Stomach (tissue), 9 donors: Measurements from ENCODE around the gene ZFP90. TPM values are rescaled to one million over a fixed set of nuclear protein-coding genes. Genes with fewer than 3 reads are reported as not detected.

Experiments
- DNase-seq, 2 donors: peaks; one replicate each; pipeline versions ENCODE4 v3.0.0 to v3.0.0-alpha.2; 2013 to 2019
- H3K27ac ChIP-seq, 5 donors: fragments of 200-600 bp in 4 of 5; sonication (generic) in 4 of 5; one replicate each; pipeline ENCODE4 v1.5.1; 2013 to 2019; ENCODE audit warnings: mild to moderate bottlenecking in 1 of 5, moderate library complexity in 1 of 5
- H3K27me3 ChIP-seq, 3 donors: fragments of 200-600 bp; sonication (generic); one replicate each; pipeline ENCODE4 v1.5.1; 2017 to 2019; ENCODE audit warnings: mixed run types in 1 of 3
- H3K36me3 ChIP-seq, 4 donors: fragments of 200-600 bp; sonication (generic); 1 replicate in 3 of 4; 2 replicates in 1 of 4; pipeline ENCODE4 v1.5.1; 2016 to 2019
- H3K4me1 ChIP-seq, 4 donors: fragments of 200-600 bp; sonication (generic); one replicate each; pipeline ENCODE4 v1.5.1; 2016 to 2019
- H3K4me3 ChIP-seq, 4 donors: fragments of 200-600 bp; sonication (generic) in 3 of 4; one replicate each; pipeline ENCODE4 v1.5.1; 2016 to 2019; ENCODE audit warnings: mild to moderate bottlenecking in 1 of 4
- H3K9me3 ChIP-seq, 4 donors: fragments of 200-600 bp; sonication (generic); one replicate each; pipeline ENCODE4 v1.5.1; 2016 to 2019
- EP300 ChIP-seq: sonication (generic); formaldehyde crosslinking; IDR thresholded peaks from one replicate; pipeline ENCODE4 v1.6.1; 2017; ENCODE audit warnings: antibody characterized with exemption
- POLR2A ChIP-seq, 4 donors: fragments of 450-650 bp; IDR thresholded peaks; one replicate each; pipeline ENCODE4 v1.6.1; 2016; ENCODE audit warnings: antibody characterized with exemption in 4 of 4, control low read depth in 2 of 4, mild to moderate bottlenecking in 1 of 4, moderate library complexity in 1 of 4
- POLR2AphosphoS5 ChIP-seq, 3 donors: sonication (generic); formaldehyde crosslinking; IDR thresholded peaks; one replicate each; pipeline ENCODE4 v1.6.1; 2016; ENCODE audit warnings: antibody characterized with exemption in 3 of 3
- WGBS, 5 donors: extraction: QIAGEN DNeasy Blood & Tissue Kit in 3 of 5; methylation state at CpG; one replicate each; pipeline versions ENCODE4 v1.1.5 to v1.1.7; 2013 to 2018; 5-methylcytosine and 5-hydroxymethylcytosine counted together
- intact Hi-C: fragments of 100-400 bp; cut with DNase I; formaldehyde crosslinking; loops from one replicate; pipeline ENCODE4 v1.15.1; 2023; ENCODE audit warnings: low total_unique reads
- polyA plus RNA-seq, 3 donors: library from polyadenylated mRNA; stranded (reverse); fragments of 200-250 nt; gene quantifications; one replicate each; pipeline ENCODE4 v1.2.3, GENCODE V29; 2013
- total RNA-seq, 5 donors: library from RNA; depleted of rRNA; stranded (reverse); fragments of >200 nt; gene quantifications; one replicate each; pipeline versions ENCODE4 v1.1.0 to v1.2.3, GENCODE V29; 2014 to 2016
- TF ChIP-seq, protein P1 (sequence below), 7 experiments: fragments of 450-650 bp in 4 of 7; fragments of 200-600 bp in 3 of 7; sonication (generic) in 3 of 7; IDR thresholded peaks; one replicate each; pipeline ENCODE4 v1.5.1; 2016 to 2019; ENCODE audit warnings: antibody characterized with exemption in 7 of 7, control low read depth in 2 of 7, mild to moderate bottlenecking in 1 of 7
- donor health status: healthy with polysubstance abuse.
- donor health status: Bipolar disorder and iron deficiency.
- donor health status: healthy.

The ZFP90 gene
- total and polyA plus RNA-seq, 8 donors, result 6.2 to 28.1 (median 14.4) TPM

DNA sequence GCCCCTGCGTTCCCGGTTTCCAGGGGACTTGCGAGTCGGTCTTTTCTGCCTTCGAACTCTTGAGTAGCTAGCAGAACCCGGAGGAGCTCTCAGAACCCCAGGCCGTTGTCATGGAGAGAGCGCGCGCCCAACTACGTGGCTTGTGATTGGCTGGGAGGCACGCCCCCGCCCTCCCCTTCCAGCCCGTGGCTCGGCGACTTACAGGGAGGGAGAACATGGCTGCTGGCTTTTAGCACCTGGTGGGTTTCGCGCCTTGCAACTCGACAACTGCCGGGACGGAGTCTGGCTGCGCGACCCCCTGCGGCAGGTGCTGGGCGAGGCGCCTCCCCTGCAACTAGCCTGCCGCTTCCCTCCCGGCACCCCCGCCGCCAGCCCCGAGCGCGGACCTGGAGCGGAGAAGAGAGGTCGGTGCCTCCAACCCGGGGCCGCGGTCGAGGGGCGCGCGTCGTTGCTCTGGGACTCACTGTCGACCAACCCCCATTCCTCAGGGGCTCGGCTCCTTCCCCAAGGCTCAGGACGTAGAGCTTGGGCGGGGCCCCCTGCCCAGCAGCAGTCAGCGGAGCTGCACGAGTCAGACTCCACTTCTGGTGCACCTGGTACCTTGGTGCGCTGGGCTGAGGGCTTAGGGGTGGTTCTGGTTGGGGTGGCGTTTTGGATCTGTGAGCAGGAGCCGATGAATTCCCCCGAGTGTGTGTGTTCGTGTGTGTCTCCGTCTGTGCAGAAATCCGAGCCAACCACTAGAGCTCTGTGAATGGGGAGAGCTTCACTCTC lies 9.0 kb upstream of the ZFP90 start:
- Histone ChIP-seq H3K9me3 (no peaks in the 10 kb centered on the region), H3K4me3 (peak overlapping the region; percentile 68 to 90 (median 86)), H3K36me3 (peaks cover 0 to 3% (median 0%) of the 10 kb centered on the region in 4 donors), H3K4me1 (peaks cover 11 to 28% (median 26%) of the 10 kb centered on the region in 4 donors), H3K27ac (peak overlapping the region; percentile 20 to 75 (median 53)), H3K27me3 (no peaks in the 10 kb centered on the region)
- peak; percentile 93 to 96 for DNase-seq
- WGBS, 5 donors, result 0 to 1% (median 1%) methylated on average over 19 to 56 of the region's 56 CpGs
- intact Hi-C loops, result no loop called here
- TF ChIP-seq, protein P1, sequence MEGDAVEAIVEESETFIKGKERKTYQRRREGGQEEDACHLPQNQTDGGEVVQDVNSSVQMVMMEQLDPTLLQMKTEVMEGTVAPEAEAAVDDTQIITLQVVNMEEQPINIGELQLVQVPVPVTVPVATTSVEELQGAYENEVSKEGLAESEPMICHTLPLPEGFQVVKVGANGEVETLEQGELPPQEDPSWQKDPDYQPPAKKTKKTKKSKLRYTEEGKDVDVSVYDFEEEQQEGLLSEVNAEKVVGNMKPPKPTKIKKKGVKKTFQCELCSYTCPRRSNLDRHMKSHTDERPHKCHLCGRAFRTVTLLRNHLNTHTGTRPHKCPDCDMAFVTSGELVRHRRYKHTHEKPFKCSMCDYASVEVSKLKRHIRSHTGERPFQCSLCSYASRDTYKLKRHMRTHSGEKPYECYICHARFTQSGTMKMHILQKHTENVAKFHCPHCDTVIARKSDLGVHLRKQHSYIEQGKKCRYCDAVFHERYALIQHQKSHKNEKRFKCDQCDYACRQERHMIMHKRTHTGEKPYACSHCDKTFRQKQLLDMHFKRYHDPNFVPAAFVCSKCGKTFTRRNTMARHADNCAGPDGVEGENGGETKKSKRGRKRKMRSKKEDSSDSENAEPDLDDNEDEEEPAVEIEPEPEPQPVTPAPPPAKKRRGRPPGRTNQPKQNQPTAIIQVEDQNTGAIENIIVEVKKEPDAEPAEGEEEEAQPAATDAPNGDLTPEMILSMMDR (IDR thresholded peaks at IDR 0.05), result peak in 1 of 7 experiments; percentile 4
- TF ChIP-seq POLR2AphosphoS5 (IDR thresholded peaks at IDR 0.05), result peak in 2 of 3 donors; percentile 5 to 55
- no peak for TF ChIP-seq EP300

DNA sequence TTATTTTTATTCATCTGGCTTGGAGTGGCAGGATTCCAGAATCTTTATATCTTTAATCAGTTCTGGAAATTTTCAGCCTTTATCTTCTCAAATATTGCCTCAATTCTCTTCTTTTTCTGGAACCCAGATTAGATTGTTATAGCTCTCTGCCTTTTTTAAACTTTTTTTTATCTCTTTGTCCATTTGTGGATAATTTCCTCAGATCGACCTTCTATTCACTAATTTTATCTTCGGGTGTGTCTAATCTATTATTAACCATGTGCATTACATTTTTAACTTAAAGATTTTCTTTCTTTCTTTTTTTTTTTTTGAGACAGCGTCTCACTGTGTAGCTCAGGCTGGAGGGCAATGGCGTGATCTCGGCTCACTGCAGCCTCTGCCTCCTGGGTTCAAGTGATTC lies 5.2 kb upstream of the ZFP90 start:
- peaks cover 0 to 6% (median 0%) of the 10 kb centered on the region in 4 donors for H3K36me3 ChIP-seq

DNA sequence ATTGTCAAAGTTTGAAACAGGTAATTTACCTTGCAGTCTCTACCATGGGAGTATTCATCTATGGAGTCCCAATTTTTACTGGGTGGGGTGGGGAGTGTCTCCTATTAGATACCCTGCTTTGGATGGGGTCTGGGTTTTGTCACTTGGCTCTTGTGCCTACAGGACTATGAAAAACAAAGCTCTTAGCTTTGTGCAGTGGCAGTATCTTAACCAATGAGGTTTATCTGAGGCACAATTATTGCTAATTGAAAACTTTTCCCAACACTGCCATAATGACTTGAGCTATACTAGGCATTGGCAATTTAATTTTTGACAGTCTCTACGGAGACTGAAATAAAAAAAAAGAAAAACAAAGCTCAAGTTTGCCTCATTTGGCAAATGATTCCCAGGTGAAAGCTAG lies 3.8 kb upstream of the ZFP90 start:
- no peaks in the 10 kb centered on the region for H3K27me3 ChIP-seq
- no peaks in the 10 kb centered on the region for H3K9me3 ChIP-seq
- DNase-seq, result no peak
- H3K4me1 ChIP-seq, result peaks cover 0 to 21% (median 18%) of the 10 kb centered on the region in 4 donors
- 68 to 86% (median 71%) methylated on average over 1 of the region's 1 CpG for WGBS, 5 donors
- intact Hi-C loops, result no loop called here
- H3K27ac ChIP-seq, result no peak overlapping the region
- H3K36me3 ChIP-seq, result peaks cover 0 to 6% (median 0%) of the 10 kb centered on the region in 4 donors
- TF ChIP-seq, protein P1 (IDR thresholded peaks at IDR 0.05), result no peak
- TF ChIP-seq EP300, result no peak
- no peak for TF ChIP-seq POLR2A (IDR thresholded peaks at IDR 0.05)
- TF ChIP-seq POLR2AphosphoS5 (IDR thresholded peaks at IDR 0.05), result no peak
- H3K4me3 ChIP-seq, result no peak overlapping the region

More for the DNA sequence above, 5.2 kb upstream of the ZFP90 start:
- intact Hi-C loops, result no loop called here
- WGBS, 5 donors, result 92 to 98% (median 94%) methylated on average over 5 of the region's 5 CpGs
- DNase-seq, result no peak
- TF ChIP-seq POLR2AphosphoS5 (IDR thresholded peaks at IDR 0.05) (no peak), POLR2A (IDR thresholded peaks at IDR 0.05) (no peak), EP300 (no peak)
- TF ChIP-seq, protein P1 (IDR thresholded peaks at IDR 0.05), result no peak
- H3K4me1 ChIP-seq, result peaks cover 8 to 24% (median 23%) of the 10 kb centered on the region in 4 donors
- H3K4me3 ChIP-seq, result no peak overlapping the region
- H3K27ac ChIP-seq, result no peak overlapping the region
- no peaks in the 10 kb centered on the region for H3K27me3 ChIP-seq
- H3K9me3 ChIP-seq, result no peaks in the 10 kb centered on the region

DNA sequence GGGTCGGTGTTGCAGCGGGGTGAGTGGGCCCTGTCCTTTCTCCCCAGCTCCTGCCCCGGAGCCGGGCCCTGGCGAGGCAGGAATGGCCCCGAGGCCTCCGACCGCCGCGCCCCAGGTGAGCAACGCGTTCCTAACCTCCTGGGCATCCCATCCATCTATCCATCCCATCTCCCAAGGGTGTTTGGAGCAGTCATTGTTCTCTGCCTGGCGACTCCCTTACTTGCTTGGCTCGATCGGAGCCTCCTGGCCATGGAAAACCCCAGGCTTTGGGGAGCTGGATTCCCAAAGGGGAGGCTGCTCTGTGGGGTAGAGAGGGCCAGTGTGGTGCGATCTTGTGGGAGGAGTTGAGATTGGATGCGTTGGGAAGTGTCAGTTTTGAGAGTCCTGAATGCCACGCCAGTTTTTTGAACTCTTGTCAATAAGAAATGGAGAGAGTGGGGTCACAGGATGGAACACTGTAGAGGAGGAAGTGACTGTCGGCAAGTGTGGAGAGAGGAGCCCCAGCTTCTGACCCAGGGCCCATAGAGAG lies 684 bp downstream of the ZFP90 start:
- Histone ChIP-seq H3K9me3 (no peaks in the 10 kb centered on the region), H3K4me3 (peak overlapping the region; percentile 90 to 97 (median 92)), H3K27ac (peak overlapping the region in 4 of 5 donors; percentile 85 to 88 (median 86)), H3K36me3 (peaks cover 0 to 37% (median 22%) of the 10 kb centered on the region in 4 donors), H3K4me1 (peaks cover 0 to 14% (median 10%) of the 10 kb centered on the region in 4 donors), H3K27me3 (no peaks in the 10 kb centered on the region)
- DNase-seq, result peak in 1 of 2 donors; percentile 46
- 1 to 8% (median 3%) methylated on average over 16 to 19 of the region's 19 CpGs for WGBS, 5 donors
- TF ChIP-seq EP300, result no peak
- no peak for TF ChIP-seq POLR2AphosphoS5 (IDR thresholded peaks at IDR 0.05)
- TF ChIP-seq POLR2A (IDR thresholded peaks at IDR 0.05), result no peak
- TF ChIP-seq, protein P1 (IDR thresholded peaks at IDR 0.05), result no peak
- intact Hi-C loops, result no loop called here
